ENCODE data around the gene MPZL2.

MPZL2 gene

GRCh38 chr11:118240999-118241763 is 22.9 kb downstream of the MPZL2 start:
- no peak for FAIRE-seq

GRCh38 chr11:118239509-118240205 is 24.4 kb downstream of the MPZL2 start:
- no peak for FAIRE-seq

GRCh38 chr11:118238929-118239328 is 25.2 kb downstream of the MPZL2 start:
- FAIRE-seq, result no peak

- no peak for FAIRE-seq
Observed at GRCh38 chr11:118238421-118238820, 25.7 kb downstream of the MPZL2 start.

GRCh38 chr11:118236170-118236569 is 27.9 kb downstream of the MPZL2 start:
- FAIRE-seq, result no peak

- FAIRE-seq, result no peak
Observed at GRCh38 chr11:118234833-118235232, 29.3 kb downstream of the MPZL2 start.

- no peak for FAIRE-seq
Observed at GRCh38 chr11:118233850-118234249, 30.2 kb downstream of the MPZL2 start.

- FAIRE-seq, result no peak
Observed at GRCh38 chr11:118233377-118233776, 30.7 kb downstream of the MPZL2 start.

- no peak for FAIRE-seq
Observed at GRCh38 chr11:118232659-118233058, 31.4 kb downstream of the MPZL2 start.

- no peak for FAIRE-seq
Observed at GRCh38 chr11:118231461-118231860, 32.6 kb downstream of the MPZL2 start.

- FAIRE-seq, result no peak
Observed at GRCh38 chr11:118230088-118230487, 34.0 kb downstream of the MPZL2 start.

- FAIRE-seq, result no peak
Observed at GRCh38 chr11:118229274-118229847, 34.7 kb downstream of the MPZL2 start.

GRCh38 chr11:118227865-118228785 is 36.0 kb downstream of the MPZL2 start:
- FAIRE-seq, result no peak

- no peak for FAIRE-seq
Observed at GRCh38 chr11:118226781-118227180, 37.3 kb downstream of the MPZL2 start.

- FAIRE-seq, result no peak
Observed at GRCh38 chr11:118226296-118226695, 37.8 kb downstream of the MPZL2 start.

- FAIRE-seq, result no peak
Observed at GRCh38 chr11:118224511-118225188, 39.4 kb downstream of the MPZL2 start, which contains the start of gene JAML. TSS of gene JAML (minus strand) at chr11:118225011. CDS start at chr11:118214866, 10,145 bp downstream.

- FAIRE-seq, result no peak
Observed at GRCh38 chr11:118223992-118224391, 40.1 kb downstream of the MPZL2 start.

GRCh38 chr11:118223570-118223969 is 40.5 kb downstream of the MPZL2 start:
- FAIRE-seq, result no peak

GRCh38 chr11:118222437-118222836 is 41.7 kb downstream of the MPZL2 start:
- no peak for FAIRE-seq

- no peak for FAIRE-seq
Observed at GRCh38 chr11:118221419-118221818, 42.7 kb downstream of the MPZL2 start.

- FAIRE-seq, result no peak
Observed at GRCh38 chr11:118219732-118220131, 44.4 kb downstream of the MPZL2 start.

- no peak for FAIRE-seq
Observed at GRCh38 chr11:118219244-118219643, 44.9 kb downstream of the MPZL2 start.

Data from A204.1 (cell line).